Stimulated activated CD8-positive, alpha-beta memory T cell treated with anti-CD3 and anti-CD28 coated beads, Interleukin-15, amount 100 ng/mL, for 1 hour (primary cell): ENCODE data around the gene ADAP1.

Experiments used
- DNase-seq: peaks from one replicate; pipeline ENCODE4 v3.0.0-alpha.2; 2020; ENCODE audit warnings: low read depth

The ADAP1 gene

DNA sequence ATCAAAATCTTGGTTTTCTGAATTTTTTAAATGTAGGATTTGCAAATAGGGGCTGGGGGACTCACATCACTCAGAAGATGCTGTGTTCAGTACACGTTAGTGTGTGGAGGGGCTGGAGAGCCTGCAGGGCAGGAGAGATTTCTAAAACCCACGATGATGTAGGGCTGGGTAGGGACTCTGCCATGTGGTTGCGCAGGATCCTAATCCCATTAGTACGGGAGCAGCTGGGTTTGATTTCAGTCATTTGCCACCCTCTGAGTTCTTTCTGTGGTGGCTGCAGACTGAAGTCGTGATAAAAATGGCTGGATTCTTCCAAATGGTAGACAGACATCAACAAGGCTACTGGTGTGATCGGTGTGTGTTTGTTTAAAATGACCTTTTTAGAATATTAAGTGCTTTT, 92.3 kb downstream of the ADAP1 start:
- no peak for DNase-seq

DNA sequence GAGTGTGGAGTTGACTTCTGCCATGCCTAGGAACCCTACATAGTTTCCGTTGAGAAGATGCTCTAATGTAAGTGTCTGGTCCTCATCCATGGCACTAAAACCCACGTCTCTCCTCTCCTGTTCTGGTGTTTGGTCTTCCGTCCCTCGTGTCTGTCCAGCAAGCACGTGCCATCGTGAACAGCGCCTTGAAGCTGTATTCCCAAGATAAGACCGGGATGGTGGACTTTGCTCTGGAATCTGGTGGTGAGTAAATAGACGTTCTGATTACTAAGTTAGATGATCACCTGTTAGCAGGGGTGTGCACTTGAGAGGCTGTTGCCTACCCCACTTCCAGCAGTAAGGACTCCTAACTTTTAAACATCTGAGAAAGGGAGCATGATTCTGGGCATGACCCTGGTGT, 93.3 kb downstream of the ADAP1 start:
- DNase-seq, result no peak

DNA sequence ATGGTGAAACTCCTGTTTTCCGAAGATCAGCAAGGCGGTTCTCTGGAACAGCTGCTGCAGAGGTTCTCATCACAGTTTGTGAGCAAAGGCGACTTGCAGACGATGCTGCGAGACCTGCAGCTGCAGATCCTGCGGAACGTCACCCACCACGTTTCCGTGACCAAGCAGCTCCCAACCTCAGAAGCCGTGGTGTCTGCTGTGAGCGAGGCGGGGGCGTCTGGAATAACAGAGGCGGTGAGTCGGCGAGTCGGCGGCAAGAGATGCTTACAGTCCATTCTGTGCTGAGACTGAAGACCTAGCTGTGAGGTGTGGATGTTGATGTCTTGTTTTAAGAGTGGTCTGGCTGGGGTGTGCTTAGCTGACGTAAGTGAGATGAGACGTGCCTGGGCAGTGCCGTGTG, 94.3 kb downstream of the ADAP1 start:
- no peak for DNase-seq

DNA sequence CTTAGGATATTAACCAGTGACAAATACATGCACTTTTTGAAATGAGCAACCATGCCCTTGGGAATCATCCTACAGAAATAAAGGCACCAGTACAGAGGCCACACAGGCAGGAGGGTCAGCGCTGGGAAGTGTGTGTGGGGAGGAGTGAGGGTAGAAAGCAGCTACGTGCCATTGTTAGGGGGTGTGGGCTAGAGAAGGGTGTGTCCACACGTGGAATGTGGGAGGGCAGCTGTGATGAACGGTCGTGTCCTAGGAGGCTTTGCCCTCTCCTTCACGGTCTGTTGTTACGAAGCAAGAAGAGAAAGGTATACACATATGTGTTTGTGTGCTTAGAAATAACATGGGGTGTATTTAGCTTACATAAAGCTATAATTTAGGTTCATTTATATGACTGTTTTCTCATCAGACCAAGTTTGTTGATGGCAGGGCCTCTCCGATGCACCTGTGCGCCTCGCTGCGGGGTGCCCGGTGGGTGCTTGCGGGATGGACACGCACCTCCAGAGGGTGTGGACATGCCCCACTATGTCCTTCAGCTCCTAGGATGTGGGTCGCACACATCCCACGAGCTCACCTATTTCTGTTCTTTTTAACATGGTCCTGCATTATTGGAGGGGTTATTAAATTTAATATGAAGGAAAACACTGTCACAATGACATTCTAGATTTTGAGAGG, 95.0 kb downstream of the ADAP1 start:
- no peak for DNase-seq

DNA sequence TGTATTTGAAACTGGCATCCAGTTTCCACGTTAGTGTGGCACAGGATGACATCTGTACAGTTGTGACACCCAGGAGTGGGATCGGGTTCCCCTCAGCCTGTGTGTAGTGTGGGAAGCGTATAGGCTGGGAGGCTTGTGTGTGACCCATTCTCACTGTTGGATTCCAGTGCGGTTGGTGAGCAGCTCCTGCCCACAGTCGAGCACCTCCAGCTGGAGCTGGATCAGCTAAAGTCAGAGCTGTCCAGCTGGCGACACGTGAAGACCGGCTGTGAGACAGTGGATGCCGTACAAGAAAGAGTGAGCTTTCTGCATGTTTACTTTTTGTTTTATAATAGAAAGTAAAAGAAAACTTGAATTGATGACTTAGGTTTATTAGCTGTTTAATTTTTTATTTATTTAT, 96.8 kb downstream of the ADAP1 start:
- no peak for DNase-seq

DNA sequence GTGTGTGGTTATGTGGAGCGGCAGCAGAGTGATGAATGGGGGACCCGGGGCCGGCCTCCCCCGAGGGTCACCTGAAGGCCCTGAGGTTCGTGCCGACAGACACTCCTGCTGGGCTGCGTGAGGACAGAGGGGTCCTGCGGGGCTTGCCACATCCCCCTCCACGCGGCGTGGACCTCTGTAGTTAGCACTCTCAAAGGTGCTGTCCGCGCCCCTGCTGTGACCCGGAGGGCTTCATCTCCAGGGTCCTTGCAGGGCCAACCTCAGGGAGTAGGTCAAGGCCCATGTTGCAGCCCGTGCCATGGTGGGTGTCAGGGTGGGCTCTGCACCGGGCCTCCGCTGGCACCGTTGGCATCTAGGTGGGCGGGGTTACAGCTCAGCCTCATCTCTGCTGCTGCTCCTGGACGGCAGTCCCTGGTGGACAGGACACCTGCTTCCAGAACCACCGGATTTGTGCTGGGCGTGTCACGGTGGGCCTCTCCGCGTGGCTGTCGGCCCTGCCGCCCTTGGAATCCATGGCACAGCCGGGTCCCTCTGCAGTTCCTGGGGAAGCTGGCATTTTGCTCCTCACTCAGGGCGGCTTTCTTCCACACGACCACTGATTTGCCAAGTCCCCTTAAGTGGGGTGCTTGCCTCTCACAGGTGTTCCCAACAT, 97.9 kb downstream of the ADAP1 start:
- no peak for DNase-seq

DNA sequence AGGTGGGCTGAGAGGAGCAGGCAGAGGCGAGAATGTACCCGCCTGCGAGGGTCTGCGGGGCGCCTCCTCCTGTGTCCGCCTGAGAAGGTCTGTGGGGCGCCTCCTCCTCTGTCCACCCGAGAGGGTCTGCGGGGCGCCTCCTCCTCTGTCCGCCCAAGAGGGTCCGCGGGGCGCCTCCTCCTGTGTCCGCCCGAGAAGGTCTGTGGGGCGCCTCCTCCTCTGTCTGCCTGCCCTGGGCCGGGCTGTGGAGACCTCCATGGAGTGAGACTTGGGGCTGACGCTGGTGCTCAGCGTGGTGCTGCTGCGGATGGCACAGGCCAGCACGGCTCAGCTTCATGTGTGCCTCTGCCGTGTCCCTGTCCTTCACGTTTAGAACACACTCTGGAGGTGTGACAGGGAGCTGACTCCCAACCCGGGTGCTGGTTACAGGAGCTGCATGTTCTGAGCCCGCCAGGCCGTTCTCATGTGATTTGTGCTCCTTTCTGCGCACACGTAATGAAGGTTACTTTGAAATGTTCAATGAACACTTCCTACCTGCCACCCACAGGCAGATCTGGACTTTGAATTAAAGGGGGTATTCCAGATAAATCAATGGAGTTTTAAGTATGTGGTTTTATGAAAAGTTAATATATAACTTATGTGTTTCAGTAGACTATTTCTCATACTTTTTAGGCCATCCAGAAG, 98.7 kb downstream of the ADAP1 start:
- DNase-seq, result no peak

DNA sequence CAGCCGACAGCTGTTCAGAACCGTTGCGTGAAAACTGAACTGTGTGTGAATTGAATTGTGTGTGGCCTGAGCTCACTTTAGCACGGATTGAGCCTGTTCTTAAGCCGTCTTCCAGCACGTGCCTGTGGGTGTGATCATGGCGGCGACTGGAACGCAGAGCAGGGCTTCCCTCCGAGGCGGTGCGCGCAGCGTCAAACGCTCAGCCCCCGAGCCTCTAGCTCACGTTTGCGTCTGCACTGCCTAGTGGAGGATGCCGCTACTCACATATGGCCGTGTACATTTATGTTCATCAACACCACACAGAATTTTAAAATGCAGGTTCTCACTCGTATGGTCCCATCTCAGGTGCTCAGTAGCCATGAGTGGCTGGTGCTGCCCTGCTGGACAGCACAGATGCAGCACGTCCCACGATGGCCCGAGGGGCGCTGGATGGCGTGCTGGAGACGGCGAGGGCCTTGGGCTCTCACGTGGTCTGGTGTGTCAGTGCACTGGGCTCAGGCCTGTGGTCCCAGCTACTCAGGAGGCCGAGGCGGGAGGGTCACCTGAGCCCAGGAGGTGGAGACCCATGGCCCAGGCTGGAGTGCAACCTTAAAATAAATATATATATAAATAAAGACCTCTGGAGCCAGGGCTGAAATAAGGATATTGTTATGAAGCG, 100.2 kb downstream of the ADAP1 start:
- DNase-seq, result no peak

DNA sequence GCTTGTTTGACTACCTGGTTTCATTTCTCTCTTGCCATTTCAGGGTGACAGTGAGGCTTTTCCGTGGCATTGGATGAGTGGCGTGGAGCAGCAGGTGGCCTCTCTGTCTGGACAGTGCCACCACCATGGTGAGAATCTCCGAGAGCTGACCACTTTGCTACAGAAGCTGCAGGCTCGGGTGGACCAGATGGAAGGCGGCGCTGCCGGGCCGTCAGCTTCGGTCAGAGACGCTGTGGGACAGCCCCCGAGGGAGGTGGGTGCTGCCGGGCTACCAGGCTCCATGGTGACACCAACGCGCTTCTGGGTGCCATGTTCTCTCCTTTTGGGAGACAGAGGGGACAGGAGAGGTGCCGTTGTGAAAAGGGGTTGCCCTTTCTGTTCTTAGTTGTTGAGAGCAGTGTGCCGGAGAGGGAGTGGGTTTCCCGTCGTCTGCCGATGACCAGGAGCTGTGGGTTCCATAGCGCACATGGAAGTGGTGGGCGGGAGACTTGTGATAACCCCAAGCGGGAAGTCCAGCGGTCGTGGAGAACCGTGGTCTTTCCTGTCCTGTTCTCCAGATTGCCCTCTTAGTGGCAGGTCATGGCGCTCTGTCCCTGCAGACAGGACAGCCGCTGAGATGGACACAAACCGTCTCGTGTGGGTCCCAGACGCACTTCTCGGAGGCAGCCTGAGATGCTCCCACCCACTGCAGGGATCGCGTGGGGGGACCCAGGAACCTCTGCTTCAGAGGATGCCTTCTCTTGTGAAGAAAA, 100.9 kb downstream of the ADAP1 start:
- DNase-seq, result no peak

DNA sequence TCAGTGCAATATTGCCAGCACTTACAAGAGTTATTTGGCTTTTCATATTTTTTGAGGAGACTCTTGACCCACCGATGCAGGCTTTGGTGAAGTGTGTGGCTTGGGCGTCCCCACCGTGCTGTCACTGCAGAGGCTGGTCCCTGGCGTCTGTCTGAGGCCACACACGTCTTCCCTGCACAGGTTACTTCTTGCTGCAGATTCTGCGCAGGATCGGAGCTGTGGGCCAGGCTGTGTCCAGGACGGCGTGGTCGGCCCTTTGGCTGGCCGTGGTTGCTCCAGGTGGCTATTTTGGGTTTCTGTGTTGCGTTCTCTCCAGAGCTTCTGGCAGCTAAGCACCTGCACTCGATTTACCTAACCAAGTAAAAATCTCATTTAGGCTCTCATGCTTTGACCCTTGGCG, 103.3 kb downstream of the ADAP1 start:
- DNase-seq, result no peak

DNA sequence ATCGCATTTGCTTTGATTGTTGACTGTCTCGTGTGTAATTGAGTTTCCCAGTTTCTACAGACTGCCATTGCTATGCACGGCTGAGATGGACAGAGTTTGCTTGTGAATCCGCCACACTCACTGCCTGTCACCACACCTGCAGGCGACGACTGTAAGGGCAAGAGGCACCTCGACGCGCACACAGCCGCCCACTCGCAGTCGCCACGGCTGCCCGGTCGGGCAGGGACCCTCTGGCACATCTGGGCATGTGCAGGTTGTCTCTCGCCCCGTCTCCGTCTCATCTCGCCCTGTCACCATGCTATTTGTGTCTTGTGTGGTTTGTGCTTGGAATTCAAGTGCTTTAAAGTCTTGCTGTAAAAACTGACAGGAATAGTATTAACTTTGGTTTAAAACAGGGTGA, 104.7 kb downstream of the ADAP1 start:
- no peak for DNase-seq

DNA sequence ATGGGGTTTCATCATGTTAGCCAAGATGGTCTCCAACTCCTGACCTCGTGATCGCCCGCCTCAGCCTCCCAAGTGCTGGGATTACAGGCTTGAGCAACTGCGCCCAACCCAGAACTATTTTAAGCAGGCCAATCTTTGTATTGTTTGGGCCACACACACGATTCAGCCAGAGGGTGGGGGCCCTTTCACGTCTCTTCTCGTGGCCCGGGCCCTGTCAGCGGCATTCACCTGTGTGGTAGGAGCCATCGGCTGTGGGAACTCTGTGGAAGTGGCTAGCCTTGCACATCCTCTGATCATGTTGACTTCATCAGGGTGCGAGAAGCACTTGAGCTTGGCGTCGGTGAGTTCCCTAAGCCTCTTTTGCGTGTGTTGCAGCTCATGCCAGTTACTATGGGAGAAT, 105.3 kb downstream of the ADAP1 start:
- DNase-seq, result no peak
